ENCODE results near the gene PCDHGA1. TPM values are rescaled to one million over a fixed set of nuclear protein-coding genes. Genes with fewer than 3 reads are reported as not detected.

PCDHGA1 gene
- polyA plus RNA-seq, 1 experiment: 1.8 TPM

DNA sequence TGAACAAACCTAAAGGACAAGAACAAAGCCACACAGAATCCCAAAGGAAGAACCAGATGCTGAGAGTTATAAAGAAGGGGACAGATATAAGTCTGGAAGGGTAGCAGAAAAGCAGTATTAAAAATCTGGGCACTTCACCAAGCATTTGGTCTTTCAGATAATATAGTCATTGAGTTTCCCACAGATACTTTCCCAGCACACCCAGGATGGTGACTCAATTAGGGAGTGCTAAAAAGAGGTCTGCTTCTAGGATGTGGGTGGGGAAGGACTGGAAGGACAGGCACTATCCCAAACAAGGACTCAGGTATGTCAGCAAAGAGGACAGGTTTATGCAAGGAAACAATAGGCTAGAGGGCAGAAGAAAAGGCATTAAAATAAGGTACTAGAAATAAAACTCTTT lies 229.1 kb downstream of the PCDHGA1 start:
- POLR2A ChIA-PET: no interaction called here
- TF ChIP-seq CTCF (IDR thresholded peaks at IDR 0.05; ENCODE audit: insufficient read depth, low read depth, low read length): no peak
- CTCF ChIA-PET: interaction anchor here (0.6 to 5.3 kb wide), 19 partner anchors 15 to 367 kb away, joined by 3 to 112 read pairs (median 11); partner anchors contain the start of genes PCDHB14, PCDHGA10, PCDHGA11 and PCDHGA12
- no peaks in the 10 kb centered on the region for H3K27me3 ChIP-seq (ENCODE audit: control insufficient read depth, insufficient read depth, low read length)
- DNase-seq (ENCODE audit: low read depth): peak; percentile 29
- H3K4me3 ChIP-seq (ENCODE audit: low read depth, low read length): no peak overlapping the region
- 0 out of 2 replicates have a peak, but pooled peaks cover 3% of the 10 kb centered on the region for H3K36me3 ChIP-seq (ENCODE audit: control insufficient read depth, insufficient read depth, low read length)

- Histone ChIP-seq H3K4me3 (ENCODE audit: low read depth, low read length) (no peak overlapping the region), H3K27me3 (ENCODE audit: control insufficient read depth, insufficient read depth, low read length) (no peaks in the 10 kb centered on the region), H3K36me3 (ENCODE audit: control insufficient read depth, insufficient read depth, low read length) (0 out of 2 replicates have a peak, but pooled peaks cover 2% of the 10 kb centered on the region)
- POLR2A ChIA-PET: interaction anchor here (0.6 kb wide), 1 partner anchor 71 kb away, joined by 4 read pairs; the partner anchor contains the start of gene PCDHGC5
- DNase-seq (ENCODE audit: low read depth): peak; percentile 8
- CTCF ChIA-PET: interaction anchor here (0.7 to 5.3 kb wide), 24 partner anchors 12 to 312 kb away, joined by 3 to 112 read pairs (median 4); partner anchors contain the start of genes PCDHGA1, PCDHGA10, PCDHGA11 and PCDHGA12
- TF ChIP-seq CTCF (IDR thresholded peaks at IDR 0.05; ENCODE audit: insufficient read depth, low read depth, low read length): no peak
Observed at GRCh38 chr5:141560151-141560550, 229.8 kb downstream of the PCDHGA1 start.

DNA sequence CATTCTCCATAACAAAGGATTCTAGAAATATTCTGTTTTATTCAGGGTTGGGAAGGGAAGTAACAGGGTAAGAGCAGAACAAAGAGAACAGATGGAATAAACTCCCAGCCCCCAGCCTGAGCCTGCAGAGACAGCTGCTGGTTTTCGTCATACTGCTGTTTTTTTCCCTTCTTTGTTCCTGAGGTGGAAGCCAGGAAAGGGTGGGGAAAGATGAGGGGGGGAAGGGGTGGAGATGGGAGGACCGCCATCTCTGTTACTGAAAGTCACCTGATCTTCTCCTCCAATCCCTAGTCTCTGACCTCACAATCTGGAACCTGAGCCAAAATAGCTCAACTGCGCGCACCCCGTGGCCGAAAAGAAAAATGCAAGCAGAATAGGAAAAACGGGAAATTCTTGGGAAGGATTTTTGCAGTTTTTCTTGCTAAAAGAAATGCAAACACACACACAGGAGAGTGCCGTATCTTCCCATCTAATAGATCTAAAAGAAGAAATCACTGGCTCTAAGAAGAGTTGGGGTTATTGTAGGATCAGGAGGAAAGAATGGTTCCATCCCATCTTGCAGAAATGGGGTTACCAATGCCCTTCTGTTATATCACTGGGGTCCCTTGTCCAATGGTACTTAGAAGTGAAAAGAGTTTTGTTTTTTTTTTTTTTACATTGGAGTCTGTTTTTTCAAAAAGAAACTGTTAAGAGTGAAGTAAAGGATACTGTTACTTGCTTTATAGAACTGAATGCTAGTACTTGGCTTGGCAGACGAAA lies 230.6 kb downstream of the PCDHGA1 start:
- TF ChIP-seq CTCF (IDR thresholded peaks at IDR 0.05; ENCODE audit: insufficient read depth, low read depth, low read length): peak; percentile 87
- Histone ChIP-seq H3K4me3 (ENCODE audit: low read depth, low read length) (no peak overlapping the region), H3K27me3 (ENCODE audit: control insufficient read depth, insufficient read depth, low read length) (no peaks in the 10 kb centered on the region), H3K36me3 (ENCODE audit: control insufficient read depth, insufficient read depth, low read length) (no peaks in the 10 kb centered on the region)
- peak; percentile 87 for DNase-seq (ENCODE audit: low read depth)
- ChIA-PET POLR2A (interaction anchor here (0.6 kb wide), 3 partner anchors 72 to 168 kb away, joined by 3 to 4 read pairs (median 4); partner anchors contain the start of genes PCDHGA8 and PCDHGC5), CTCF (interaction anchor here (0.7 to 5.3 kb wide), 31 partner anchors 11 to 383 kb away, joined by 3 to 112 read pairs (median 4); partner anchors contain the start of genes PCDHB14, PCDHB8, PCDHGA1 and PCDHGA10)

Other genes starting within 250 kb of the PCDHGA1 start
- 0.42 and 0.99 TPM in 2 replicates for gene PCDHB2, start 235.9 kb upstream of the PCDHGA1 start, polyA plus RNA-seq (2011; rRNA removed)
- gene PCDHB3, start 230.0 kb upstream of the PCDHGA1 start, polyA plus RNA-seq (2011; rRNA removed): 0.23 and 0.31 TPM in 2 replicates
- 0.02 TPM in 2 replicates for gene PCDHB4, start 208.7 kb upstream of the PCDHGA1 start, polyA plus RNA-seq (2011; rRNA removed)
- gene PCDHB5, start 195.3 kb upstream of the PCDHGA1 start, polyA plus RNA-seq (2011; rRNA removed): 0.18 and 0.22 TPM in 2 replicates
- gene PCDHB6, start 180.5 kb upstream of the PCDHGA1 start, polyA plus RNA-seq (2011; rRNA removed): 0.20 and 0.26 TPM in 2 replicates
- gene PCDHB7, start 157.9 kb upstream of the PCDHGA1 start, polyA plus RNA-seq (2011; rRNA removed): 0.31 and 0.44 TPM in 2 replicates
- 0.11 and 0.17 TPM in 2 replicates for gene PCDHB8, start 152.7 kb upstream of the PCDHGA1 start, polyA plus RNA-seq (2011; rRNA removed)
- 0.21 and 0.32 TPM in 2 replicates for gene PCDHB16, start 148.1 kb upstream of the PCDHGA1 start, polyA plus RNA-seq (2011; rRNA removed)
- 0.22 and 0.49 TPM in 2 replicates for gene PCDHB9, start 143.4 kb upstream of the PCDHGA1 start, polyA plus RNA-seq (2011; rRNA removed)
- gene PCDHB10, start 138.2 kb upstream of the PCDHGA1 start, polyA plus RNA-seq (2011; rRNA removed): 0.18 and 0.28 TPM in 2 replicates
- 0.10 and 0.22 TPM in 2 replicates for gene PCDHB11, start 130.9 kb upstream of the PCDHGA1 start, polyA plus RNA-seq (2011; rRNA removed)
- 0.09 and 0.13 TPM in 2 replicates for gene PCDHB12, start 121.8 kb upstream of the PCDHGA1 start, polyA plus RNA-seq (2011; rRNA removed)
- gene PCDHB13, start 116.6 kb upstream of the PCDHGA1 start, polyA plus RNA-seq (2011; rRNA removed): 0.16 and 0.23 TPM in 2 replicates
- gene PCDHB14, start 107.2 kb upstream of the PCDHGA1 start, polyA plus RNA-seq (2011; rRNA removed): 0.42 and 0.47 TPM in 2 replicates
- gene PCDHB15, start 85.1 kb upstream of the PCDHGA1 start, polyA plus RNA-seq (2011; rRNA removed): 0.45 and 0.52 TPM in 2 replicates
- gene SLC25A2, start 26.5 kb upstream of the PCDHGA1 start, polyA plus RNA-seq (2011; rRNA removed): not detected in 2 replicates
- 25.5 and 46.7 TPM in 2 replicates for gene TAF7, start 9.7 kb upstream of the PCDHGA1 start, polyA plus RNA-seq (2011; rRNA removed)
- gene PCDHGA2, start 8.2 kb downstream of the PCDHGA1 start, polyA plus RNA-seq (2011; rRNA removed): 6.7 and 6.8 TPM in 2 replicates
- gene PCDHGA3, start 13.3 kb downstream of the PCDHGA1 start, polyA plus RNA-seq (2011; rRNA removed): 1.9 and 2.5 TPM in 2 replicates
- 2.0 and 2.2 TPM in 2 replicates for gene PCDHGB1, start 19.6 kb downstream of the PCDHGA1 start, polyA plus RNA-seq (2011; rRNA removed)
- 3.0 and 4.0 TPM in 2 replicates for gene PCDHGA4, start 24.5 kb downstream of the PCDHGA1 start, polyA plus RNA-seq (2011; rRNA removed)
- gene PCDHGB2, start 29.5 kb downstream of the PCDHGA1 start, polyA plus RNA-seq (2011; rRNA removed): 3.7 and 4.0 TPM in 2 replicates
- 1.2 and 1.6 TPM in 2 replicates for gene PCDHGA5, start 33.6 kb downstream of the PCDHGA1 start, polyA plus RNA-seq (2011; rRNA removed)
- 2.7 and 3.0 TPM in 2 replicates for gene PCDHGB3, start 39.7 kb downstream of the PCDHGA1 start, polyA plus RNA-seq (2011; rRNA removed)
- gene PCDHGA6, start 43.4 kb downstream of the PCDHGA1 start, polyA plus RNA-seq (2011; rRNA removed): 3.3 and 4.3 TPM in 2 replicates
- 1.8 and 3.6 TPM in 2 replicates for gene PCDHGA7, start 52.2 kb downstream of the PCDHGA1 start, polyA plus RNA-seq (2011; rRNA removed)
- 11.8 and 12.2 TPM in 2 replicates for gene PCDHGB4, start 57.2 kb downstream of the PCDHGA1 start, polyA plus RNA-seq (2011; rRNA removed)
- gene PCDHGA8, start 62.1 kb downstream of the PCDHGA1 start, polyA plus RNA-seq (2011; rRNA removed): 0.72 and 0.77 TPM in 2 replicates
- gene PCDHGB5, start 67.4 kb downstream of the PCDHGA1 start, polyA plus RNA-seq (2011; rRNA removed): 13.5 and 19.4 TPM in 2 replicates
- gene PCDHGA9, start 72.3 kb downstream of the PCDHGA1 start, polyA plus RNA-seq (2011; rRNA removed): 0.97 and 1.2 TPM in 2 replicates
- gene PCDHGB6, start 77.5 kb downstream of the PCDHGA1 start, polyA plus RNA-seq (2011; rRNA removed): 1.5 and 1.7 TPM in 2 replicates
- 2.7 and 3.9 TPM in 2 replicates for gene PCDHGA10, start 82.5 kb downstream of the PCDHGA1 start, polyA plus RNA-seq (2011; rRNA removed)
- gene PCDHGB7, start 87.2 kb downstream of the PCDHGA1 start, polyA plus RNA-seq (2011; rRNA removed): 7.6 and 9.6 TPM in 2 replicates
- 5.4 and 7.4 TPM in 2 replicates for gene PCDHGA11, start 90.5 kb downstream of the PCDHGA1 start, polyA plus RNA-seq (2011; rRNA removed)
- 6.1 and 7.9 TPM in 2 replicates for gene PCDHGA12, start 100.0 kb downstream of the PCDHGA1 start, polyA plus RNA-seq (2011; rRNA removed)
- gene PCDHGC3, start 145.5 kb downstream of the PCDHGA1 start, polyA plus RNA-seq (2011; rRNA removed): 36.5 and 56.3 TPM in 2 replicates
- gene PCDHGC4, start 154.5 kb downstream of the PCDHGA1 start, polyA plus RNA-seq (2011; rRNA removed): 0.49 TPM in 2 replicates
- gene PCDHGC5, start 158.6 kb downstream of the PCDHGA1 start, polyA plus RNA-seq (2011; rRNA removed): 0.99 and 1.6 TPM in 2 replicates